Measurements from ENCODE around the gene GSTO1.

DNA sequence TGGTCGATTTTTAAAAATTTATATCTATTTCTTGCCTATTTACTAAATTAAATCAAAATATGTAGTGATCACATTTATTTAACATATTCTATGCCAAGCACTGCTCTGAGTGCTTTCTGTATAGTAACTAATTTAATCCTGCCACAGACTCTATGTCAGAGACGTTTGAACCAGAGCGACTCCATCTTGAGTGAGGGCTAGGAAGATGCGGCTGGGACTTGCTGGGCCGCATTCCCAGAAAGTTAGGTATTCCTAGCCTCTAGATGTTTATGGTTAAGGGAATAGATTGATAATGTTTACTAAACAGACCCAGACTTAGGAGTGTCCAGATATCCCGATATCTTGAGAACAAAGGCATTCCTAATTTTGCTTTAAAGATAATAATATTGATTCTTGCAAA lies 3.2 kb upstream of the GSTO1 start:
- TF ChIP-seq, protein P1, sequence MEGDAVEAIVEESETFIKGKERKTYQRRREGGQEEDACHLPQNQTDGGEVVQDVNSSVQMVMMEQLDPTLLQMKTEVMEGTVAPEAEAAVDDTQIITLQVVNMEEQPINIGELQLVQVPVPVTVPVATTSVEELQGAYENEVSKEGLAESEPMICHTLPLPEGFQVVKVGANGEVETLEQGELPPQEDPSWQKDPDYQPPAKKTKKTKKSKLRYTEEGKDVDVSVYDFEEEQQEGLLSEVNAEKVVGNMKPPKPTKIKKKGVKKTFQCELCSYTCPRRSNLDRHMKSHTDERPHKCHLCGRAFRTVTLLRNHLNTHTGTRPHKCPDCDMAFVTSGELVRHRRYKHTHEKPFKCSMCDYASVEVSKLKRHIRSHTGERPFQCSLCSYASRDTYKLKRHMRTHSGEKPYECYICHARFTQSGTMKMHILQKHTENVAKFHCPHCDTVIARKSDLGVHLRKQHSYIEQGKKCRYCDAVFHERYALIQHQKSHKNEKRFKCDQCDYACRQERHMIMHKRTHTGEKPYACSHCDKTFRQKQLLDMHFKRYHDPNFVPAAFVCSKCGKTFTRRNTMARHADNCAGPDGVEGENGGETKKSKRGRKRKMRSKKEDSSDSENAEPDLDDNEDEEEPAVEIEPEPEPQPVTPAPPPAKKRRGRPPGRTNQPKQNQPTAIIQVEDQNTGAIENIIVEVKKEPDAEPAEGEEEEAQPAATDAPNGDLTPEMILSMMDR (conservative IDR thresholded peaks at IDR 0.05 in 1 of 2, IDR thresholded peaks at IDR 0.05 in 1 of 2; ENCODE audit: low read depth in 1 of 2, low read length in 2 of 2): no peak
- no peak for TF ChIP-seq EZH2 (IDR thresholded peaks at IDR 0.05; ENCODE audit: low read length, missing control alignments)
